ENCODE measurements around the gene HOXA5.

Gene HOXA5

GRCh38 chr7:27143023-27143949, at the start of gene HOXA5:
HOXA5 (minus strand) TSS chr7:27143681; CDS start chr7:27143607, 74 bp downstream.
- no peak for DNase-seq

- DNase-seq, result no peak
Observed at GRCh38 chr7:27192546-27193334, 49.3 kb upstream of the HOXA5 start.

GRCh38 chr7:27191833-27192545, 48.5 kb upstream of the HOXA5 start:
- DNase-seq, result no peak

DNA sequence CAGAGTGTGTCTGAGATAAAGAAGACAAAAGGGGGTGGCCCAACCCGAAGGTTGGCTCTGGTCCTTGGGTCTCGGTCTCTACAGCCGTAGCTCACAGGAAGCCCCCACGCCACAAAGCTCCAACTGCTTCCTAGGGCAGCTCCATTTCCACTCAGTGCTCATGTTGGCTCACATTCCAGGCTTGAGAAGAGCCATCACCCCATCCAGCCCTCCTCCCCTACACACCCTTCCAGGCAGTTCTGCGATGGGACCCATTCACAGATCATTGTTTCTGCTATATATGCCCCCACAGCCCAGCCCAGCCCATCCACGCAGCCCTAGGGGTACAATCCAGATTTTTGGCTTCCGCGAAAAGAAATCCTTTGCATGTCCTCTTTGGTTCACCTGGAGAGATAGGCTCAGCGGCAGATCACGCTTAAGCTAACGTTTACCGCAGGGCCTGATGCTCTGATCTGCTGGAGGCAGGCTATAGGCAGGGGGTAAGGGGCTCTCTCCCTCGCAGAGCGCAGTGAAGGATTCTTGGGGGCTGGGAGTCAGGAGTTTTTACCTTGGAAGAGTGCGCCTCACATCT, 47.8 kb upstream of the HOXA5 start:
- no peak for DNase-seq

DNA sequence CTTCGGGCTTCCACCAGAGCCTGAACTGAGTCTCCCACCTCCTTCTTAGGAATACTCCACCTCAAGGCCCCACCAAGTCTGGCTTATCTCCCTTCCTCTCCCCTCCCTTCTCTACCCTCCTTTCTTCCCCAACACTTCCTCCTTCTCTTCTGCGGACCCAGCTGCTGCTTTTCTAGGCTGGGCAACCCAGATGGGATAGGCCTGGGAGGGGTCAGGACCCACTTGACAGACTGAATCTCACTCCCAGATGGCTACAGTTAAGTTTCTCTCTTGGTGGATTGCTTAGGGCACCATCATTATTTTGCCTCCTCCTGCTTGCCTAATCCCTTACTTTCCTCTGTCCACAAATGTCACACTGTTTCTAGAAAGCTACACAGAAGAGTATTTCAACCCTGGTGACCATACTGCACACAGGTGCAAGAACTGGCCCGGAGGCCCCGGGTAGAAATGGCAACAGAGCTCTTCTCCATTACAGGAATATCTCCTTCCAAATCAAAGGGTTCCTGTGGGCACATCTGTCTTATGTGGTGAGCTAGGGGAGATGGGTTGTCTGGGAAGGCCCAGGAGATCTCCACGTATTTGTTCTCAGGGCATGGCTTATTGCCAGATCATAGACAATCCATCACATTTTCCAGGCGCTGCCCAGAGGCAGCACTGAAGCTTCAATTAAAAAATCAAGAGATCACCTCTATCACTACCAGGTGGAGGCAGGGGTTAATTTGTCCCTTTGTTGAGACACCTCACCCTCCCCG, 46.7 kb upstream of the HOXA5 start:
- no peak for DNase-seq

GRCh38 chr7:27189295-27189996, 46.0 kb upstream of the HOXA5 start:
- DNase-seq, result no peak

- DNase-seq, result no peak
Observed at GRCh38 chr7:27188386-27189294, 45.2 kb upstream of the HOXA5 start.

DNA sequence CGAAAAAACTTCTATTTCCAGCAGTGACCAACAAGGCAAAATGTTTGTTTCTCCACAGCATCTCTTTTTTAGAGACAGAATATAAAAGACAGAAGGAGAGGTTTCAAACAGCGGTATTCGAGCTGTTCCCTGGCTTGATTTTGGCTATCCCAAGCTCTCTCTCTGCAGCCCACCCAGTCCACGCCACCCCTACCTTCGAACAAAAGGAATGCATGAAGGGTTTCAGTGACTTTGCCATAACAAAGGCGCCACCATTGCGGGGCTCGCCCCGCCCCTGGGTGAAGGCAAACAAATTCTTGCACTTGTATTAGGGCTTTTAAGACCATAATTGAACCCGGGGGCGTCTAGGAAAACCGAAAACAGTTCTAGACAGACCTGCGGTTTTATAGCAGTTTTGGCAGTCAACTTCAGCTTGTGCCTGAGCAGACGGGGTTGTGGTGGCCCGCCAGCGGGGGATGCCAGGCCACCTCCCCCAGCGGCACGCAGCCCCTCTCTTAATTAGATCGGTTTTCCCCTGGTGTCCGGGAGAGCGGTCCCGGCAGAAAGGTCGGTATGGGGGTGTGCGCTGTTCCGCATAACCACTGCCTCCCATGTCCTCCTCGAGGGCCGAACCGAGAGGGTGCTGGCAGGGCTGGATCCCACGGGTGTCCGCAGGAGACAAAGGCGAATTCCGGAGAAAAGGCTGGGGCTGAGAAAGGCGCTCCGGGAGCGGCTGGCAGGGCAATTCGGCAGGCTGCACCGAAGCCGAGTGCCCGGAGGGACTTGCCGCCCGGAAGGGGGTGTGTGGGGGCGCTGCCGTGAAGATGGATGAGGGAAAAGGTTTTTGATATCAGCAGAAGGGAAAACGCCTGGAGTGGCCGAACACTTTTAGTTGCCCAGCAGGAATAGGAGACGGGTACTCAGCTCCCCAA, 44.2 kb upstream of the HOXA5 start:
- no peak for DNase-seq

DNA sequence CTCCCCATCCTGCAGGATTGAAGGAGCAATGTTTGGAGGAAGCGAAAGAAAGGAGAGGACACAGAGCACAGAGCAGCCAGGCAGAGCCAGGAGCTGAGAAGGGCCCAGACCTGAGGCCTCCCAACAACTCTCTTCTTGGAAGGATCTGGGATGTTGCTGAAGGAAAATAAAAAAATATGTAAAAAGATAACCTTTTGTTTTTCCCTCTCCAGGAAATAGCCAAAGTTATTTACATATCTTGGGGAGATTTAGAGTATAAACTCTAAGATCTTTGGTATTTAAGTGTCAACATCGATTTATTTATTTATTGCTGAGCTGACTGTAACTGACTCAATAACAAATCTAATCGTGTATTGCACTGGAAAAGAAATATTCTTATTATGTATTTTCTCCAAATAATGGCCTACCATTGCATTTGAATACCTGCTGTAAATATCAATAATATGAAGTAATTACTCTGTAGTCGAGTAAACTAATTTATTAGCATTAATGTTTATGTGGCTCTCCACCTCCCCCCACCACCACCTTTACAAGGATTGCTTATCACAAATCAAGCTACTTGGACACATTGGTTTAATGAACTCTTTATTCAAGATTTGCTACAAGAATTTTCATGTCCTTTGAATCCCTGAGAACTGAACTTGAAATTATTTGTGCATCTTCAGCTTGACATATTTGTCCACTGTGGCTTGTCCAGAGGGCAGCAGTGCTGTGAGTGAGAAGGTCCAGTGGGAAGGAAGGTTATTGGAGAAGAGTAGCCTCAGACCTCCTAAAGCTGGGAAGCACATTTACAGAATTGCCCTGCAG, 43.4 kb upstream of the HOXA5 start:
- DNase-seq, result no peak

- no peak for DNase-seq
Observed at GRCh38 chr7:27185854-27186667, 42.6 kb upstream of the HOXA5 start.

DNA sequence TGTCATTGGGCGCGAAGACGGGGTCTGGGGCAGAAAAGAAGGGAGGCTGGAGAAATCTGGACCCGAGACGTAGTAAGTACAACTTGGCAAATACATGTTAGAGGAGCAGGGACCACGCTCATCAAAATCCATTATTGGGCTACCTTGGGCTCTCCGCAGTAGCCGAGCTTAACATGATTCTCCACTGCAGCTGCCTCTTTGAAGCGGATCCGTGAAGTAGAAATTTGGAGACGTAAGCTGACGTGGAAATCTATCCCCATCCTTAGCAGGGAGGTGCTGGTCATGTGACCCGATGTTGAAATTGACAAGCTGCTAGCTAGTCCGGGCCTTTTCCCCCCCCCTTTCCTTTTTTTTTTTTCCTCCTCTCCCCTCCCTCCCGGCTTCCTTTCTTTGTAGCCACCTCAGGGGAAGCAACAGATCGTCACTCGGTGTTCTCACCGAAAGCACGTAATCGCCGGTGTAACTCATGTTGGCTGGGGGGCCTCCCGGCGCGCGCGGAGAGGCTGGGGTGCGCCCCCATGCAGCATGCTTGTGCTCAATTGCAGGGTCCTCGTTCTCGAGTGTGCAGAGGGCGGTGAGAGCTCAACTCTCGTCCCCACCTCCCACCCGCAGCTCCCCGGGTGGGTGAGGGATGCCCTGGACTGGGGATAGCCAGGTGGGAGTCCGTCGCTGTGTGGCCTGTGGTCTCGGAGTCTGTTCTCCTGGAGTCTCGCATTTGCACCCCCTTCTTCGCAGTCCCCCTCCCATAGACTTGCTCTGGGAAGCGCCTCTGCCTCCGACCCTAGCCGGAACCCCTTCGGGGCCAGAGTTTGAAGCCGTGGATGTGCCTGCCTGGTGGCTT, 41.8 kb upstream of the HOXA5 start, which contains the start of gene HOXA11:
Gene HOXA11 (minus strand): TSS at position 220 of the 841 bp plus-strand sequence. CDS start 88 bp downstream, at position 132.
- no peak for DNase-seq

GRCh38 chr7:27184337-27185012, 41.0 kb upstream of the HOXA5 start:
- DNase-seq, result no peak

DNA sequence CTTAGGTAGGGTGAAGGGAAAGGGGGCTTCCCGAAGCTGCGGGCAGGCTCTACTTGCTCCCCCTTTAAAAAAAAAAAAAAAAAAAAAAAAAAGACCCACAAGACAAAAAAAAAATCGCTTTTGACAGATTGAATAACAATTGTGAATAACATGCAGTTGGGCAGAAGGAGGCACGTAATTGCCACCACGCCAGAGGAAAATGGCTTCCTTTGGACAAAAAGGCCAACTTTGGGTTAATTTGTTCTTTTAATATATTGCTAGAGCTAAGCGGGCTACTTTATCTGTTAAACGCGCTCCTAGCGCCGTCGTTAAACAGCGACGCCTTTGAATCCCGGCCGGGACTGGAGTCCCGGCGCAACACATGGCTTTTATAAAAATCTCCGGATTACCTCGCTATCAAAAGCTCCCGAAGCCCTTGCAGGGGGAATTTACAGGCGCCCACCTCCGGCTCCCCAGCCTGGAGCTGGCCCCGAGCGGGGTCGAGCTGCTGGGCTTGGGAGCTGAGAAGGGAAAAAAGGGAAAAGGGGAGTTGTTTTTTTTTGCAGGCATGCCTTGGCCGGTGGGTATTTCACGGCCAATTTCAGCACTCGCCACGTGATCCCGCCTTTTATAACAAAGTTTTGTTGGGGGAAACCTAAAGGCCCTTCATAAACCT, 40.3 kb upstream of the HOXA5 start:
- no peak for DNase-seq

- no peak for DNase-seq
Observed at GRCh38 chr7:27182861-27183681, 39.6 kb upstream of the HOXA5 start.

Data from NCI-H2029 treated with DMSO at 0.1 percent for 48 hours (cell line).